HG02798 (cell line): ENCODE data around the gene NEUROD2.
"Not testable (repeated sequence)": the region's sequence is repeated elsewhere in the genome, so short reads cannot be mapped to it uniquely, and the experiment has no call there.

ENCODE experiments used
- ATAC-seq: cut with Tn5 transposase; IDR thresholded peaks from one replicate; pipeline ENCODE4 v1.9.1; 2021; ENCODE audit warnings: mild to moderate bottlenecking; ENCODE audit not compliant: unreplicated experiment, poor library complexity

NEUROD2 gene

GRCh38 chr17:39591958-39592954 is 15.5 kb downstream of the NEUROD2 start:
- no peak for ATAC-seq

GRCh38 chr17:39590180-39590579 is 17.5 kb downstream of the NEUROD2 start:
- ATAC-seq = not testable (repeated sequence)

GRCh38 chr17:39582658-39583057 is 25.1 kb downstream of the NEUROD2 start:
- ATAC-seq = no peak

GRCh38 chr17:39581759-39582085 is 26.0 kb downstream of the NEUROD2 start:
- ATAC-seq = no peak

- no peak for ATAC-seq
Observed at GRCh38 chr17:39581071-39581758, 26.5 kb downstream of the NEUROD2 start.

- no peak for ATAC-seq
Observed at GRCh38 chr17:39580082-39580468, 27.6 kb downstream of the NEUROD2 start.

GRCh38 chr17:39579318-39580081 is 28.2 kb downstream of the NEUROD2 start:
- no peak for ATAC-seq

GRCh38 chr17:39578272-39578671 is 29.4 kb downstream of the NEUROD2 start:
- ATAC-seq = no peak

GRCh38 chr17:39576187-39576586 is 31.5 kb downstream of the NEUROD2 start:
- ATAC-seq = no peak

- ATAC-seq = no peak
Observed at GRCh38 chr17:39573447-39574298, 34.0 kb downstream of the NEUROD2 start.

- ATAC-seq = no peak
Observed at GRCh38 chr17:39572121-39572520, 35.6 kb downstream of the NEUROD2 start.

GRCh38 chr17:39569126-39569525 is 38.6 kb downstream of the NEUROD2 start:
- ATAC-seq = no peak

GRCh38 chr17:39568702-39569101 is 39.0 kb downstream of the NEUROD2 start:
- no peak for ATAC-seq

GRCh38 chr17:39566094-39566850 is 41.4 kb downstream of the NEUROD2 start:
- no peak for ATAC-seq

GRCh38 chr17:39564211-39564848 is 43.4 kb downstream of the NEUROD2 start:
- no peak for ATAC-seq

- ATAC-seq = no peak
Observed at GRCh38 chr17:39563476-39563875, 44.2 kb downstream of the NEUROD2 start.

- no peak for ATAC-seq
Observed at GRCh38 chr17:39562976-39563375, 44.7 kb downstream of the NEUROD2 start.

GRCh38 chr17:39562395-39562794 is 45.3 kb downstream of the NEUROD2 start:
- ATAC-seq = no peak

GRCh38 chr17:39556423-39556822 is 51.3 kb downstream of the NEUROD2 start:
- no peak for ATAC-seq
